ENCODE results near the gene PRELID2.

Gene PRELID2

GRCh38 chr5:145811834-145812625, 23.1 kb downstream of the PRELID2 start:
- TF ChIP-seq CTCF (IDR thresholded peaks at IDR 0.05; ENCODE audit: low read depth, low read length, missing control alignments) = no peak
- no peak overlapping the region for H3K4me3 ChIP-seq (ENCODE audit: low read depth, low read length)
- no peak for DNase-seq (ENCODE audit: low read depth)

DNA sequence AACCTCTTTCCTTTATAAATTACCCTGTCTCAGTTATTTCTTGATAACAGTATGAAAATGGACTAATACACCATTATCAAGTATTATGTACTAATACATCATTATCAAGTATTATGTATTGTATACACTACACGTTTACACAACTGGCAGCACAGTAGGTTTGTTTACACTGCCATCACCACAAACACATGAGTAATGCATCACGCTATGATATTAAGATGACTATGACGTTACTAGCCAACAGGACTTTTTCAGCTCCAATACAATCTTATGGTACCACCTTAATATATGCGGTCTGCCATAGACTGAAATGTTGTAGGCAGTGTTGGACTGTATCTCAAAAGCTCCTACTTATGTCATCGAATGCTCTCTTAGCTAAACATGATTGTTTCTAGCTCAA, 28.2 kb downstream of the PRELID2 start:
- no peak for TF ChIP-seq CTCF (IDR thresholded peaks at IDR 0.05; ENCODE audit: low read depth, low read length, missing control alignments)
- H3K4me3 ChIP-seq (ENCODE audit: low read depth, low read length) = no peak overlapping the region
- DNase-seq (ENCODE audit: low read depth) = no peak

DNA sequence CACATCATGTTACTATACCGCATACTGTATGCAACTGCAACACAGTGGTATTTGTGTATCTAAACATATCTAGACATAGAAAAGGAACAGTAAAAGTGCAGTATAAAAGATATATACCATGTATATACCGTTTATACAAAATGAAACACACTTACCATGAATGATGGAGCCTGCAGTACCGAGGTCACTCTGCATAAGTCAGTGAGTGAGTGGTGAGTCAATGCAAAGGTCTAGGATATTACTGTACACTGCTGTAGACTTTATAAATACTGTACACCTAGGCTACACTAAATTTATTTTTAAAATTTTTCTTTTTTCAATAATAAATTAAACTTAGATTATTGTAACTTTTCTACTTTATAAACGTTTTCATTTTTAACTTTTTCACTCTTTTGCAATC, 29.3 kb downstream of the PRELID2 start:
- no peak for DNase-seq (ENCODE audit: low read depth)
- H3K4me3 ChIP-seq (ENCODE audit: low read depth, low read length) = no peak overlapping the region
- TF ChIP-seq CTCF (IDR thresholded peaks at IDR 0.05; ENCODE audit: low read depth, low read length, missing control alignments) = no peak

DNA sequence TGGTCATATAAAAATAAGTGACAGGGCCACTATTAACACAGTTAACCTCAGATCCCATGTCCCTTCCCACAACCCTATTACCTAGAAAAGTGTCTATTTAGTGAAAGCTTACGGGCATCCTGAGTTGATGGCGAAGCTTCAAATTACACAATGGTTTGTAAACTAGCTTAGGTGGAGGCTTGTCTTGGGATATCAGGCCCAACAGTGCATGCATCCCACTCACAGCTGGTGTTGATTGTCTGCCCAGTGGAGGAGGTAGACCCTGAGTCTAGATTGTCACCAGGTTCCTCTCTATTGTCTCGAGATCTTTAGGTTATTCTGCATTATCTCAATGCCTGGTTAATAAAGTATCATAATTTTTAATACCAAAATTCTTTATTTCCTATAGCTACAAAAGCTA, 30.4 kb downstream of the PRELID2 start:
- no peak for TF ChIP-seq CTCF (IDR thresholded peaks at IDR 0.05; ENCODE audit: low read depth, low read length, missing control alignments)
- no peak for DNase-seq (ENCODE audit: low read depth)

GRCh38 chr5:145803112-145804004, 31.8 kb downstream of the PRELID2 start:
- TF ChIP-seq CTCF (IDR thresholded peaks at IDR 0.05; ENCODE audit: low read depth, low read length, missing control alignments) = no peak
- no peak for DNase-seq (ENCODE audit: low read depth)
- H3K4me3 ChIP-seq (ENCODE audit: low read depth, low read length) = no peak overlapping the region

More for the DNA sequence above, 30.4 kb downstream of the PRELID2 start:
- H3K4me3 ChIP-seq (ENCODE audit: low read depth, low read length) = no peak overlapping the region

GRCh38 chr5:145801195-145801594, 33.9 kb downstream of the PRELID2 start:
- no peak for DNase-seq (ENCODE audit: low read depth)
- no peak overlapping the region for H3K4me3 ChIP-seq (ENCODE audit: low read depth, low read length)
- no peak for TF ChIP-seq CTCF (IDR thresholded peaks at IDR 0.05; ENCODE audit: low read depth, low read length, missing control alignments)
